GM21723 (cell line): ENCODE measurements around the gene CBX5.
A peak's percentile ranks its signal among the peaks of the same experiment; 100 is the strongest.
"Not testable (repeated sequence)": the region's sequence is repeated elsewhere in the genome, so short reads cannot be mapped to it uniquely, and the experiment has no call there.

Experiments used
- ATAC-seq: cut with Tn5 transposase; IDR thresholded peaks from one replicate; pipeline ENCODE4 v1.9.1; 2021; ENCODE audit warnings: mild to moderate bottlenecking, moderate library complexity; ENCODE audit not compliant: unreplicated experiment

The CBX5 gene

GRCh38 chr12:54279632-54280467 lies at the start of gene CBX5:
TSS of gene CBX5 (minus strand) at chr12:54280122. CDS start at chr12:54257650, 22,472 bp downstream.
- peak; percentile 79 for ATAC-seq

GRCh38 chr12:54328595-54329337 lies 48.8 kb upstream of the CBX5 start:
- ATAC-seq = no peak

DNA sequence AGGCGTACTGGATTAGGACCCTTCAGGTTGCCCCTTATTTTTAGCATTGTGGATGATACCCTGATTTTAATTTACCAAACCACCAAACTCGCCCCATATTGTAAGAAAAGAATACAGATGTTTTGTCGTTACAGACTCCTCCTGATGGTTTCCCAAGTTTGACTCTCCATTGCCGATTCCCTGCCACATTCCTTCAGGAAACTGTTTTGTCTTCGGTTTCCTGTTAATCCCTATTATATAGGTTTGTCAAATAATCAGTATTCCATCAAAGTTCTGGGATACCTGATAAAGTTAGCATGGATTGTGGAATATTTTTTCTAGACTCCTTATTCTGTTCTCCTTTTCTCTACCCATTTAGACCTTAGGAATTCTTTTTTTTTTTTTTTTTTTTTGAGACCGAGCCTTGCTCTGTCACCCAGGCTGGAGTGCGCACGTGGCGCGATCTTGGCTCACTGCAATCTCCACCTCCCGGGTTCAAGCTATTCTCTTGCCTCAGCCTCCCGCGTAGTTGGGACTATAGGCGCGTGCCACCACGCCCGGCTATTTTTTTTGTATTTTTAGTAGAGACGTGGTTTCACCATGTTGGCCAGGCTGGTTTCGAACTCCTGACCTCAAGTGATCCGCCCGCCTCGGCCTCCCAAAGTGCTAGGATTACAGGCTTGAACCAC lies 45.7 kb upstream of the CBX5 start:
- ATAC-seq = not testable (repeated sequence)

DNA sequence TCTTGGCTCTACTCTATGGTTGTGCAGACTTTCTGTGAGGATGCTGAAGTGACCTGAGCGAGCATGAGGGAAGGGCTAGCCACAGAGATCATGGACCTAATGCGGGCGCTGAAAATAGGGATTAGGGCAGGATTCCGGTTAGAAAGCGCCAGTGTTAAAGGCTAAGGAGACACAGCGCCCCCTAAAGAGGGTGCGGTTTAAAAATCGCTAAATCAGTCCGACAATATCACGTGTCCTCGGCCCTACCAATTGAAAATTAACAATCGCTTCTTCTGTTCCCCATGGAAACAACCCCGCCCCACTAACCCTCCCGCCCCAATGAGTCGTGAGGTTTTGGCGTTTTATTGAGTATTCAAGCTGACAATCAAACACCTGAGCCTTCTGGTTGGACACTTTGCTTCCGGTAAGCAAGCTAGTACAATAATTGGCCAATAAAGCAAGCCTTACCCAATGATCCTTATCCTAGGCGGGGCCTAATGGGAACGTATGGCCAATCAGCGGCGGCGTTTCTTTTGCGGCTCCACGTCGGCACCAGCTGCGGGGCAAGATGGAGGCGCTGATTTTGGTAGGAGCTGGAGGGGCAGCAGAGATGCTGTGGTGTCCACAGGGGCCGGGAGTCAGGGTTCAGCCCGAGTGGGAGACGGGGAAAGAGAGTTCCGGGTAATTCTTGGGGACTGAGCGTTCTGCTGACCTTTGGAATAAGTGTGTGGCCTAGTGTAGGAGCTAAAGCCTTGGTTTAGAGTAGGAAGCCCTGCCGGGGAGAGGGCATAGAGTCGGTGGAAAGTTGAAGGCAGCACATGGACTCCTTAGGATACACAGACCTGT lies 44.9 kb upstream of the CBX5 start, which contains the start of gene COPZ1:
TSS of gene COPZ1 (plus strand) at position 515 of the 825 bp plus-strand sequence. CDS start at position 548, 33 bp downstream.
- ATAC-seq = peak; percentile 99

GRCh38 chr12:54321363-54321762 lies 41.4 kb upstream of the CBX5 start:
- no peak for ATAC-seq

GRCh38 chr12:54312309-54312708 lies 32.4 kb upstream of the CBX5 start:
- ATAC-seq = not testable (repeated sequence)

DNA sequence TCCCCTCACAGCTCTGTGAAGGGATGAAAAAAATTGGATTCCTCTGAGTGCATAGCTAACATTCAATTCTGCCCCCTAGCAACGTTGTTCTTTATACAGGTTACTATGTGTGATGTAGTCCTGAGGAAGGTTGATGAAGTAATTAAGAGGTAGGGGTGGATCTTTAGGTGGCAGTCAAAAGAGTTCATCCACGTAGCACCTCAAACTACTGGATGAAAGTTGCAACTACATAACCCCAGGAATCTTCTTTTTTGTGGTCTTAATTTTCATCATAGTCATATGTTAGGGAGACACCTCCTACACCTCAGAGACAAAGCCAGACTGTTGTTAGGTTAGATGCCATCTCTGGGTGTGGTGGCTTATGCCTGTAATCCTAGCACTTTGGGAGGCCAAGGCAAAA lies 31.1 kb upstream of the CBX5 start:
- ATAC-seq = no peak

DNA sequence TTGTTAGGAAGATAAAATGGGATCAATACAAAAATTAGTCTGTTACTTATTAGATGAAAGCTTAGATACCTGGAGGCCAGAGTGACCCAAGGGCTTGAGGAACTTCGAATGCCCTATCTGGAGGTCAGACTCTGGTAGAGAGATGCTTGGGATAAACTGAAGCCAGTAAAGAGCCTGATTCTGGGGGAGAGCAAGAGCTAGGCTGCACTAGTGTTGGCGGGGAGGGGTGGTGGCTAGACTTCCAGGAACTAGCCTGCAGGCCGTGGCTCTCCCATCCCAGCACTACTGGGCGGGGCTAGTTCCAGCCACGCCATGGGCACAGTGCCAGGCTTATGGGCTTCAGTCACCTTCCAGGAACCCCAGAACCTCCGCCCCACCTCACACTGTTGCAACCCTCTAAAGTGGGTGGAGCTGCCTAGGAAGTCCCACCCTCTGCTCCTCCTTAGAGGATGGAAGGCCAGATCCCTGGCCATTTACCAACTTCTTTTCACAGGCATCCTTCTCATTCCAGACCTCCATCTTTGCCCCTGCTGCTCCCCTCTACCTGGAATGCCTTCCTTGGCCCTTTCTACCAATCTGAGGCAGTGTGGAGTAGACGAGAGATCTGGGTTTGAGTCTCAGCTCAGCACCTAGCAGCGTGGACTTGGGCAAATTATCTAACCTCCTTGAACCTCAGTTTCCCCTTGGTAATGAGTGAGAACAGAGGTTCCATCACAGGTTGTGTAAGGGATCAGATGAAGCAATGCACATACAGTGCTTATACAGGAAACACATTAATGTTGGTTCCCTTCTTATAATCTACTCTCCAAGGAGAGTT lies 27.2 kb upstream of the CBX5 start:
- ATAC-seq = no peak

DNA sequence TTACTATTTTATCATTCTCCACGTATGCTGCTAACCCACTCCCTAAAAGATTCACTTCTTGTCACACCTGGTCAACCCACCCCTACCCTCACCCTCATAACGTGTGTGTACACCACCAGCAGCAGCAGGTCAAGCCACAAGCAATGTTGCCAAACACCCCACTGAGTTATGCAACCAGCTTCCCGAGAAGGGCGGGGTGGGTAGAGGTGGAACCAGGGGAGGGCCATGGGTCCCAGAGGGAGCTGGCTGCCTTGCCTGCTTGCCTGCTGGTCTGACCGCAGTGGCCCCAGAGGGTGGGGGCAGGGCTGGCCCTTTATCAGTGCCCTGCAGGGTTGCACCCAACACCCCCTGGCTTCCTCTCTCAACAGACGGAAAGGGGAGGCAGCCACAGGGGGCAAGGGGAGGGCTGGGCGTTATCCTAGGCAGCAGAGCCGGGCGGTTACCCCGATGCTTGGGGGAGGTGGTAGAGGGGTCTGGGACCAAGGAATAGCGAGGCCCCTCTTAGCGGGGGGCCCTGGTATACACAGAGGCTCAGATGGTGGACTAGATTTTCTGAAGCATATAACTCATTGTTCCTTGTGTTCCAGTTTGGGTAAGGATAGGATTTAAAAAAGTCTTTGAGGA lies 24.4 kb upstream of the CBX5 start:
- ATAC-seq = no peak

DNA sequence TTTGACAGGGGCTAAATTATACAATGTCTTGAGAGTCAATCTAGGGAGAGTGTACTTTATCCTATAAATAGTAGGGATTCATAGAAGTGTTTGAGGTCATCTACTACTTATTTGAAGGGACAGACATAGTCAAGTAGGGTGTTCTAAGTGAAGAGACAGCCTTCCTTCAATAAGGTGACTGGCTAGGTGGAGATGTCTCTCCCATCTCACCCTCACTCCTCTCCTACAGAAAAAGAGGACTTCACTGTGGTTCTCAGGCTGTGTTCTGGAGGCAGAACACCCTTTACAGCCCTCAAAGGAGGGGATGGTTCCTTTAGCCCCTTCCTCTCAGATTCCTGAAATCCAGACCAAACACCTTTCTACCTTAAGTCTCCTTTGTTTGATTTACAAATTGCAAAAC lies 23.7 kb upstream of the CBX5 start:
- no peak for ATAC-seq

DNA sequence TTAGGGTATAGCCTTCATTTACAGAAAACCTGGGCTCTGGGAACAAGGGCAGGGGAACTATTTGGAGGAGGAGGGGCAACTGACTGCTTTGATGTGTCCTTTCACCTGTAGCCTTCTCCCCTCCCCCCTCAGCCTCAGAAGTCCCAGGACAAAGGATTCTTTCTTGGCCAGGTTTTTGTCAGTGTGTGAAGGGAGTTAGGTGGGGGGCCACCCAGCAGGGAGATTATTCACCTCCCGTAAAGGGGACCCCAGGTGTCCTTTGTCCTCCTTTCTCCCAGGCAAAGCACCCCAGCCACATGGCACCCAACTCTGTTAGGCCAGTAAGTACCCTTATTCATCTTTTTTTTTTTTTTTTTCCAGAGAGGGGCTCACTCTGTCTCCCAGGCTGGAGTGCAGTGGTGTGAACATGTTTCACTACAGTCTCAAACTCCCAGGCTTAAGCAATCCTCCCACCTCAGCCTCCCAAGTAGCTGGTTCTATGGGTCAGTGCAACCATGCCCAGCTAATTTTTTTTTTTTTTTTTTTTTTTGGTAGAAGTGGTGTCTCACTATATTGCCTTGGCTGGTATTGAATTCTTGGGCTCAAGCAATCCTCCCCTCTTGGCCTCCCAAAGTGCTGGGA lies 21.6 kb upstream of the CBX5 start:
- ATAC-seq = no peak

DNA sequence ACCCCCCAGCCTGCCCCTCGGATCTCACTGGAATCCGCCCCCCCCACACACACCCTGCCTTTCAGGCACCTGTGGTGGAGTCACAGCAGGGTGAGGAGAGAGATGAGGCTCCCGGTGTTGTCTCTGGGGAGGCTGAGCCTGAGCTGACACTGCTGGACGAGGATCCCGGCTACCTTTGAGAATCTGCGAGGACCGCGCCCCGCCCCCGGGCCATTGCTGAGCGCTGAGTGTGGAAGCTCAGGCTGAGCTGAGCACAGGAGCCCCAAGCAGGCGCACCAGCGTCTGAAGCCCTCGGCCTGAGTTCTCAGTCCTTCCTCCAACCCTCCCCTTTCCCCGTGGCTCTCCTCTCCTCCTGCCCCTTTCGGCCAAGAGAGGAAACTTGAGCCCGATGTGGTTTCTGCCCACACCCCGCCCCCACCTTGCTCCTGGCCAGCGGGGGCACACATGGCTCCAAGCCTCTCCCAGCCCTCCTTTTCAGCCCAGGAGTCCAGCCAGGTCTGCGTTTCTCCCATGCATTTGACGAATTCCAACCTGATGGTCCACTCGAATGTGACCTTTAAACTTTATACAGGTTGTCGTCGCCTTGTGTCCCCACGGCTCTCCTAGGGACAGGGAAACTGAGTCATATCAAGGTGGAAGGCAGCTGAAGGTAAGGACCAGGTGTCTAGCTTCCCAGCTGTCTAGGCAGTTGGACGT lies 21.0 kb upstream of the CBX5 start, which contains the start of gene NFE2:
TSS of gene NFE2 (minus strand) at position 284 of the 696 bp plus-strand sequence. CDS start 5,767 bp downstream, outside the sequence.
- ATAC-seq = no peak

- no peak for ATAC-seq
Observed at GRCh38 chr12:54300225-54300731, 20.4 kb upstream of the CBX5 start.

GRCh38 chr12:54299515-54300224 lies 19.7 kb upstream of the CBX5 start:
- ATAC-seq = no peak

DNA sequence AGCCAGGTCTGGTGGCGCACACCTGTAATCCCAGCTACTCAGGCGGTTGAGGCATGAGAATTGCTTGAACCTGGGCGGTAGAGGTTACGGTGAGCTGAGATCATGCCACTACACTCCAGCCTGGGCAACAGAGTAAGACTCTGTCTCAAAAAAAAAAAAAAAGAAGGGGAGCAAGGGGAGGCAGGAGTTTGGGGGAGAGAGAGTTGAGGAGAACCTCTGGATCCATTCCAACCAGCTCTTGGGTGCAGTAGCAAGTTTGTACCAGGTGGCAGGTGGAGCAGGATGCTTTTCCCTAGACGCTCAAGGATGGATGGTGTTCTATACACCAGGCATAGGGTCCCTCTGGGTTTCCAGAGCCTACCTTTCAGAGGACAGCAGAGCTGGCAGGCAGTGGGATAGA lies 19.0 kb upstream of the CBX5 start:
- no peak for ATAC-seq

DNA sequence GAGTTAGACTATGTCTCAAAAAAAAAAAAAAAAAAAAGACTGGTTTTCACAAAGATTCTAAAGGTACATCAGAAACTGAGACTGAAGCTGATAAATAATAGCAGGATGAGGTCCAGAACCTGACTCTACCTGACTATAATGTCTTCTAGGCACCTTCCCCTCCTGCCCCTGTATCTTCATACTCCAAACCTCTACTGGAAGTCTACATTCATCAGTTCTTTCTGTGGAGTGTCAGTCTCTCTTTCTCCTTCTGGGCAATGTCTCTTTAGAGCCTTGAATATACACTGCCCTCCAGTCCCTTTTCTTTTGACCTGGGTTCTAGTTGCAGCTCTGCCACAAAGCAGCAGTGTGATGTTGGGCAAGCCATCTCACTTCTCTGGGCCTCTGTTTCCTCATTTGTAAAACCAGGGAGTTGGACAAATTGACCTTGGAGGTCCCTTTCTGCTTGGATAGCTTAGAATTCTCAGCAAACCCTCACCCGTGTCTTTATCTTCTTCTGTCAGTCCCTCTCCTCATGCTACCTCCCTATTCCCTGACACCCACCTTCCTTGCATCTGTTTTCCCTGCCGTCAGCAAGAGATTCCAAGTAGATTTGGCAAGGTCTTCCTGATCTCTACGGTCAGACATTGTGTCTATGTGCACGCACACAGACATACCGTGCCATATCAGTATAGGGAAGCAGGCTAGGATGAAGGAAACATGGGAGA lies 16.6 kb upstream of the CBX5 start:
- no peak for ATAC-seq
